Measurements from ENCODE around the gene FERMT3. TPM values are rescaled to one million over a fixed set of nuclear protein-coding genes. Genes with fewer than 3 reads are reported as not detected.

FERMT3 gene
- total RNA-seq, 3 donors from 2014 or later: 368 to 444 (median 399) TPM

DNA sequence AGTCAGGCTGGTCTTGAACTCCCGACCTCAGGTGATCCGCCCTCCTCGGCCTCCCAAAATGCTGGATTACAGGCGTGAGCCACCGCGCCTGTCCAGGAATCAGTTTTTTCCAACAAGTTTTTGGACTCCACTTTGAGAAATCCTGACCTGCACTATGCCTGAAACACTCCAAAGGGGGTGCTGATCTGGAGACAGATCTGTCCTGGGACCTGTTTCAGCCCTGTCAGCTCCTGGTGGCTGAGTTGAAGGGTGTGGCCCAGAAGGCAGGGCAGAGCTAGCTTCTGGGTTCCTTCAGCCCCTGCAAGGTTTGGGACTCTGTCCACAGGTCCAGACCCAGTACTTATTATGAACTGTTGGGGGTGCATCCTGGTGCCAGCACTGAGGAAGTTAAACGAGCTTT lies 25.0 kb downstream of the FERMT3 start:
- no peaks in the 10 kb centered on the region for H3K27me3 Mint-ChIP-seq (ENCODE audit: low read depth)
- no peaks in the 10 kb centered on the region for H3K36me3 Mint-ChIP-seq (ENCODE audit: insufficient read depth)
- H3K4me3 Mint-ChIP-seq: peak overlapping the region; percentile 83
- peaks cover 55% of the 10 kb centered on the region for H3K4me1 Mint-ChIP-seq (ENCODE audit: low read depth)
- ATAC-seq: no peak
- DNase-seq: no peak
- no peaks in the 10 kb centered on the region for H3K9me3 Mint-ChIP-seq

- no peak for DNase-seq
- H3K36me3 Mint-ChIP-seq (ENCODE audit: insufficient read depth): no peaks in the 10 kb centered on the region
- H3K27me3 Mint-ChIP-seq (ENCODE audit: low read depth): no peaks in the 10 kb centered on the region
- no peak for ATAC-seq
- H3K4me1 Mint-ChIP-seq (ENCODE audit: low read depth): peaks cover 48% of the 10 kb centered on the region
- peak overlapping the region; percentile 33 for H3K4me3 Mint-ChIP-seq
- no peaks in the 10 kb centered on the region for H3K9me3 Mint-ChIP-seq
Measured at GRCh38 chr11:64232182-64232966, 25.9 kb downstream of the FERMT3 start.

DNA sequence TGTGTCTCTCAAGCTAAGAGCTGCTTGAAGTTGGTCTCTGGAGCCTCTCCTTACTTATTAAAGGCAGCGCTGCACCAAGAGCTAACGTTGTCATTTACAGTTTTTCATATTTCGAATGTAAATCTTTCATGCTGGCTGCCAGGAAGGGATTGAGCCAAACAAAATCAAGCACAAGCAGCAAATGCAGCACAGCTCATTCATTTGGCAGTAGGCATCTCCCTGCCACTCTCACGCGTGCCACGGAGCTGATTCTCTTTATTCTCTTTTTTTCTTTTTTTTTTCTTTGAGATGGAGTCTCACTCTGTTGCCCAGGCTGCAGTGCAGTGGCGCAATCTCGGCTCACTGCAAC lies 26.4 kb downstream of the FERMT3 start:
- Mint-ChIP-seq H3K9me3 (no peaks in the 10 kb centered on the region), H3K36me3 (ENCODE audit: insufficient read depth) (no peaks in the 10 kb centered on the region), H3K4me1 (ENCODE audit: low read depth) (peaks cover 44% of the 10 kb centered on the region), H3K27me3 (ENCODE audit: low read depth) (no peaks in the 10 kb centered on the region), H3K4me3 (peak overlapping the region; percentile 72)
- DNase-seq (no peak), ATAC-seq (no peak)

DNA sequence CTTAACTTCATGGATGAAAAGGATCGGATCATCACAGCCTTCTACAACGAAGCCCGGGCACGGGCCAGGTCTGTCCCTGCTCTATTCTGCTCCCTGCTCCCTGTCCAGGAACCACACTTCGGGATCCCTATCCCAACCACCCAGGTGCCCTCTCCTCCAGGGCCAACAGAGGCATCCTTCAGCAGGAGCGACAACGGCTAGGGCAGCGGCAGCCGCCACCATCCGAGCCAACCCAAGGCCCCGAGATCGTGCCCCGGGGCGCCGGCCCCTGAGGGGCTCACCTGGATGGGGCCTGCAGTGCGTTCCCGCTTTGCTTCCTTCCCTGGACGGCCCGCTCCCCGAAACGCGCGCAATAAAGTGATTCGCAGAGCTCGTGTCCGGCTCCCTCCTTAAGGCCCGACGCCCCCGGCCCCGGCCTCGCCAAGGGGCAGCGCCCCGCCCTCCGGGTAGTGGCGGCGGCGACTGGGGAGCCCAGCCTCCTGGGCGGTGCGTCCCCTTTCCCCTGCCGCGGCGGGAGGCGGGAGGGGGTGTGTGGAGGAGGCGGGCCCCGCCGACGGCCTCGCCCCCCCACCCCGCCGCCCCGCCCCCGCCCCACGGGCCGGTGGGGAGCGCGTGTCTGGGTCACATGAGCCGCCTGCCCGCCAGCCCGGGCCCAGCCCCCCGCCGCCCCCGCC lies 27.5 kb downstream of the FERMT3 start, which contains the start of gene VEGFB:
TSS of gene VEGFB (plus strand) at position 672 of the 674 bp plus-strand sequence. CDS start 250 bp downstream, outside the sequence.
- H3K4me1 Mint-ChIP-seq (ENCODE audit: low read depth): peaks cover 38% of the 10 kb centered on the region
- DNase-seq (peak; percentile 71), ATAC-seq (peak; percentile 60 to 61)
- H3K36me3 Mint-ChIP-seq (ENCODE audit: insufficient read depth): no peaks in the 10 kb centered on the region
- peak within 1 kb of the TSS; percentile 83 for H3K4me3 Mint-ChIP-seq
- no peaks in the 10 kb centered on the region for H3K9me3 Mint-ChIP-seq
- H3K27me3 Mint-ChIP-seq (ENCODE audit: low read depth): no peaks in the 10 kb centered on the region

- ATAC-seq (peak; percentile 66), DNase-seq (no peak)
- Mint-ChIP-seq H3K36me3 (ENCODE audit: insufficient read depth) (no peaks in the 10 kb centered on the region), H3K9me3 (no peaks in the 10 kb centered on the region), H3K4me3 (peak overlapping the region; percentile 83), H3K27me3 (ENCODE audit: low read depth) (no peaks in the 10 kb centered on the region), H3K4me1 (ENCODE audit: low read depth) (peaks cover 33% of the 10 kb centered on the region)
Measured at GRCh38 chr11:64234647-64235379, 28.3 kb downstream of the FERMT3 start.

- no peak for DNase-seq
- H3K27me3 Mint-ChIP-seq (ENCODE audit: low read depth): no peaks in the 10 kb centered on the region
- peaks cover 2% of the 10 kb centered on the region for H3K36me3 Mint-ChIP-seq (ENCODE audit: insufficient read depth)
- H3K4me1 Mint-ChIP-seq (ENCODE audit: low read depth): peaks cover 37% of the 10 kb centered on the region
- ATAC-seq: no peak
- no peaks in the 10 kb centered on the region for H3K9me3 Mint-ChIP-seq
- peak overlapping the region; percentile 83 for H3K4me3 Mint-ChIP-seq
Measured at GRCh38 chr11:64235437-64236161, 29.1 kb downstream of the FERMT3 start.

GRCh38 chr11:64237484-64237951 lies 31.0 kb downstream of the FERMT3 start:
- no peak overlapping the region for H3K4me3 Mint-ChIP-seq
- no peak for ATAC-seq
- H3K4me1 Mint-ChIP-seq (ENCODE audit: low read depth): peaks cover 30% of the 10 kb centered on the region
- H3K9me3 Mint-ChIP-seq: no peaks in the 10 kb centered on the region
- no peaks in the 10 kb centered on the region for H3K27me3 Mint-ChIP-seq (ENCODE audit: low read depth)
- peaks cover 2% of the 10 kb centered on the region for H3K36me3 Mint-ChIP-seq (ENCODE audit: insufficient read depth)
- DNase-seq: no peak

GRCh38 chr11:64238076-64238475 lies 31.6 kb downstream of the FERMT3 start:
- ATAC-seq: no peak
- Mint-ChIP-seq H3K4me1 (ENCODE audit: low read depth) (peaks cover 32% of the 10 kb centered on the region), H3K27me3 (ENCODE audit: low read depth) (no peaks in the 10 kb centered on the region), H3K9me3 (no peaks in the 10 kb centered on the region), H3K4me3 (no peak overlapping the region), H3K36me3 (ENCODE audit: insufficient read depth) (peaks cover 2% of the 10 kb centered on the region)
- DNase-seq: no peak

- ATAC-seq (no peak), DNase-seq (no peak)
- peaks cover 2% of the 10 kb centered on the region for H3K36me3 Mint-ChIP-seq (ENCODE audit: insufficient read depth)
- no peaks in the 10 kb centered on the region for H3K9me3 Mint-ChIP-seq
- no peak overlapping the region for H3K4me3 Mint-ChIP-seq
- H3K4me1 Mint-ChIP-seq (ENCODE audit: low read depth): peaks cover 37% of the 10 kb centered on the region
- no peaks in the 10 kb centered on the region for H3K27me3 Mint-ChIP-seq (ENCODE audit: low read depth)
Measured at GRCh38 chr11:64238999-64239398, 32.5 kb downstream of the FERMT3 start.

- Mint-ChIP-seq H3K4me1 (ENCODE audit: low read depth) (peaks cover 40% of the 10 kb centered on the region), H3K4me3 (peak overlapping the region; percentile 89), H3K27me3 (ENCODE audit: low read depth) (no peaks in the 10 kb centered on the region), H3K9me3 (no peaks in the 10 kb centered on the region), H3K36me3 (ENCODE audit: insufficient read depth) (peaks cover 2% of the 10 kb centered on the region)
- DNase-seq (no peak), ATAC-seq (no peak)
Measured at GRCh38 chr11:64239662-64240434, 33.3 kb downstream of the FERMT3 start.

DNA sequence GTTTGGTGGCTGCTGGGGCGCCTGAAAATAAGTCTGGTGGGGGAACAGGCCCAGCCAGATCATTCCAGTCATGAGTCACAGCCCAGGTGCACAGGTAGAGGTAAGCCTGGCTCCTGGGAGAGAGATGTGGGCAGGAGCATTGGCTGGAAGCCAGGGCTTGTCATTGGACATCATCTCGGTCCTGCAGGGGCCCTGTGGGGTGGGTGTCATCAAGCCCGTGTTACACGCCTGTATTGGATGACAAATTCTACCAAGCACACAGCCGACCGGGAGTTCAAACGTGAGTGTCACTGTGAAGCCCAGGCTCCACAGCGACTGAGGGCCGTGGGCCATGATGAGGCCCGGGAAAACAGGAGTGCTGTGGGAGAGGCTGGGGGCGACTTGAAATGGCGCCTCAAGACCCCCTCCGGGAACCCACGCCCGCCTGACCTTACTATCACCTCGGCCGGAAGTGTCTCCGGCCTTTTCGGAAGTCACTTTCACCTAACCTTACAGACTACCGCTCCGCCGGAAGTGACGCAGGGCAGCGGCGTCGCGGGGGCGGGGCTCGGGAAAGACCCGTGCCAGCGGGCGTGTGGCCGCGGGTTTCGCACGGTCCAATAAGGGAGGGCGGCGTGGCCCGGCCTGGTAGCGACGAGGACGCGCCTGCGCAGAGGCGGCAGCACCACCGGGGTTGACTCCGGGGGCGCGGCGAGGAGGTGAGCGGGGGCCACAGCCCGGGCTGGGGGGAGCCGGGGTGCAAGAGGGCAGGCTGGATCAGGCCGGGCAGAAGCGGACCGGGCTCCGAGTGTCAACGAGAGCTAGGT lies 34.1 kb downstream of the FERMT3 start, which contains the start of gene FKBP2:
TSS of gene FKBP2 (plus strand) at position 661 of the 806 bp plus-strand sequence. CDS start 1,293 bp downstream, outside the sequence.
- H3K4me3 Mint-ChIP-seq: peak within 1 kb of the TSS; percentile 89
- peak; percentile 97 for DNase-seq

DNA sequence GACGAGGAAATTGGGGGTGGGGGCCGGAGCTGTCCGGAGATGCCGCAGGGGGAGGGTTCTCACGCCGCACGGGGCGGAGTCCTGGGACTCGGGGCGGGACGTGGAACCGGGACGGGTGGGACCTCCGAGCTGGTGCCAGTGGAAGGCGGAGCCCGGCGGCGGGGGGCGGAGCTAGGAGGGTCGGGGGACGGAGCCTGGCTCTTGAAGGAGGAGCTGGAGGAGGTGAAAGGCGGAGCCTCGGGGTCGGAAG lies 34.6 kb downstream of the FERMT3 start:
- H3K36me3 Mint-ChIP-seq (ENCODE audit: insufficient read depth): peaks cover 2% of the 10 kb centered on the region
- no peaks in the 10 kb centered on the region for H3K9me3 Mint-ChIP-seq
- peak overlapping the region; percentile 89 for H3K4me3 Mint-ChIP-seq
- H3K27me3 Mint-ChIP-seq (ENCODE audit: low read depth): no peaks in the 10 kb centered on the region
- ATAC-seq (peak; percentile 82 to 84), DNase-seq (peak; percentile 100)
- H3K4me1 Mint-ChIP-seq (ENCODE audit: low read depth): peaks cover 31% of the 10 kb centered on the region

More for the DNA sequence above, 34.1 kb downstream of the FERMT3 start, which contains the start of gene FKBP2:
- H3K4me1 Mint-ChIP-seq (ENCODE audit: low read depth): peaks cover 33% of the 10 kb centered on the region
- H3K36me3 Mint-ChIP-seq (ENCODE audit: insufficient read depth): peaks cover 2% of the 10 kb centered on the region
- no peaks in the 10 kb centered on the region for H3K27me3 Mint-ChIP-seq (ENCODE audit: low read depth)
- ATAC-seq: peak; percentile 72 to 73
- H3K9me3 Mint-ChIP-seq: no peaks in the 10 kb centered on the region

All from activated T-cell treated with anti-CD3 and anti-CD28 coated beads, Interleukin-2, amount 50 U/mL, for 4 hours (primary cell).